Amniotic stem cell (primary cell): Measurements from ENCODE around the gene AKAP3.

Experiments used
- DNase-seq: peaks from one replicate; lab custom pipeline; 2025; lab: John Stamatoyannopoulos, UW

The AKAP3 gene

GRCh38 chr12:4648501-4649357 lies at the start of gene AKAP3, which contains the start of gene NDUFA9:
AKAP3 (minus strand) TSS chr12:4649051; CDS start chr12:4638196, 10,855 bp downstream.
NDUFA9 (plus strand) TSS chr12:4649114; CDS start chr12:4649127, 13 bp downstream.
- peak; percentile 57 for DNase-seq

- DNase-seq = no peak
Observed at GRCh38 chr12:4690760-4691159, 41.9 kb upstream of the AKAP3 start.

GRCh38 chr12:4685317-4685716 lies 36.5 kb upstream of the AKAP3 start:
- DNase-seq = no peak

DNA sequence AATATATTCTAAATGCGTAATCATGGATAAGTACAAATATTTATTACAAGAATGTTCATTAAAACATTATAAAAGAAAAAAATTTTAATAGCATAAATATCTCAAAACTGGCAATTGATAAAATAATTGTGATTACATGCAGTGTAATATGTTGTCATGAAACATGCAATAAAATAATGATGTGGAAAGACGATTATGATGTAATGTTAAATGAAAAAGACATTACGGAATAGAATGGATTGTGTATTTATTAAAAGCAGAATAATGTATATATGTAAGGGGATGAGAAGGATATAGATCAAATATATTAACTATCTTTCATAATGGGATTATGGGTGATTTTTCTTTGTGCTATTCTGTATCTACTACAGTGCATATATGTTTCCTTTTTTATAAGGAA lies 32.9 kb upstream of the AKAP3 start:
- DNase-seq = no peak

DNA sequence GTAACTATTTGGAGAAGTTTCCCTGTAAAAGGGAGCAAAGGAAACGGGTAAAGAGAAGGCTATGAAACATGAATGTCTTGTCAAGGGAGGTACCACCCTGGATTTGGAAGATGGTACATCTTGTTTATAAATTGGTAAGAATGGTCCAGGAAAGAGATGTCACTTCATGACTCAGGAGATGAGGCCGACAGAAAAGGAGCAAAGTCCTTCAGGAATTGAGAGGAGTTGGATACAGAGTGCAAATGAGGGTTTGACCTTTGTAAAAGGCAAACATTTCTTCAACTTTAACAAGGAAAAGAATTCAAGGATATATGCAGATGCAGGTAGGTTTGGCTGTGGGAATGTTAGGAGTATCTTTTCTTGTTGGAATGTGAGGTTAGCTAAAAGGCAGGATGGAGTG lies 30.9 kb upstream of the AKAP3 start:
- DNase-seq = no peak

DNA sequence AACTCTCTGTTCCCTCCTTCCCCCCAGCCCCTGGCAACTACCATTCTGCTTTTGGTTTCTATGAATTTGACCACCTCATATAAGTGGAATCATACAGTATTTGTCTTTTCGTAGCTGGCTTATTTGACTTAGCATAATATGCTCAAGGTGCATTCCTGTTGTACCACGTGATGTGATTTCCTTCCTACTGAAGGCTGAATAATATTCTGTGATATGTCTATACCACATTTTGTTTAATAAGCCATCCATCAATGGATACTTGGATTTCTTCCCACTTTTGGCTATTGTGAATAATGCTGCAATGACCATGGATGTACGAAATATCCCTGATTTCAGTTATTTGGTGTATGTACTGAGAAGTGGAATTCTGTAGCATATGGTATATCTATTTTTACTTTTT lies 16.4 kb upstream of the AKAP3 start:
- DNase-seq = no peak

DNA sequence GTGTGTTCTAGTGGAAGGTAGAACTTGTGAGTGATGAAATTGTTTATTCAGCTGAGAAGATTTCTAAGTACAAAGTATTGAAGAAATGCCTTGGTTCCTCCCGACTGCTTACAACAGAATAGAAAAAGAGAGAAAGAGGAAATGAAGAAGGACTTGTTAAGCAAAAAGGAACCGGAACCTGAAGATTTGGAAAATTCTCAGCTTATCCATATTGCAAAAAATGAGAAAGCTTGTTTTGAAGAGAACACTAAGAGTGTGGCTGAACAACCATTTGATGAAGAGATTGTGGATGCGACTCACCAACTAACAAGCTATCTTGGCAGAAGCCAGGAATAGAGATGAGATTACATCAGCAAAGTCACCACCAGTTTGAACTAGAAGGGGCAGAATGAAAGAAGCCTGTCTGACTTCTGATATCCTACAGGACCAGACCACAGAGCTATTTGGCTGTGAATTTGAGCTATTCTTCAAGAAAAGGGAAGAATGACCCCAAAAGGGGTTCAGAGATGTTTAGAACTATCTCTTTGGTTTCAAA lies 15.2 kb upstream of the AKAP3 start:
- peak; percentile 50 for DNase-seq

GRCh38 chr12:4653691-4654090 lies 4.8 kb upstream of the AKAP3 start:
- DNase-seq = no peak

GRCh38 chr12:4653257-4653656 lies 4.4 kb upstream of the AKAP3 start:
- DNase-seq = no peak

DNA sequence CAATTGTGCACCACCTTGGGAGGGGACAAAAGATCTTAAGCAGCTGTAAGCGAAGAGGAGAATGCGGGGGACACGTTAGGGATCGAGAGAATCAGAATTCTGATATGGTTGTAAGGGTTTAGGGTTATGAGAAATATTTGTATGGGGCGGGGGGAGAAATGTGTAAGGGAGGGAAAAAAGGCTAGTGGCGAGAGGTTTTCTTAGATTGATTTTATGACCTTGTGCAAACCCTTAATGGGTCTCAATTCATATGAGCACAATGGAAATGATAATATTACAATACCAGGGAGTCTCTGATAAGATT lies 459 bp upstream of the AKAP3 start:
- no peak for DNase-seq

DNA sequence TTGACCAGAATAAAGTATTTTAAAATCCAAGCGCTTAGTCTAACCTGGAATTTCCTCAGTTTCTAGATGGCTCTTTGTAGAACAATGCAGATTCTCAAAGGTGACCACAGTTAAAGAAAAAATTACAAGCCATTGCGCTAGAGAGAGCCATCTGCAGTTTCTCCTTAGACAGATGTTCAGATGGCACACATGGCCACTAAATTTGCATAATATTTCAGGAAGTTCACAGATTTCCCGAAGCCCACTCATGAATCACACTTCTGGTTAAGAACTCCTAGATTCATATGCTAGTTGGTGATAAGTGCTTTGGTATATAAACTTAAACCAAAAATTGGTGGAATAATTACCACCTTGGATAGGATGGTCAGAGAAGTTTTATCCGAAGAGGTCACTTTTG lies 749 bp downstream of the AKAP3 start:
- no peak for DNase-seq

DNA sequence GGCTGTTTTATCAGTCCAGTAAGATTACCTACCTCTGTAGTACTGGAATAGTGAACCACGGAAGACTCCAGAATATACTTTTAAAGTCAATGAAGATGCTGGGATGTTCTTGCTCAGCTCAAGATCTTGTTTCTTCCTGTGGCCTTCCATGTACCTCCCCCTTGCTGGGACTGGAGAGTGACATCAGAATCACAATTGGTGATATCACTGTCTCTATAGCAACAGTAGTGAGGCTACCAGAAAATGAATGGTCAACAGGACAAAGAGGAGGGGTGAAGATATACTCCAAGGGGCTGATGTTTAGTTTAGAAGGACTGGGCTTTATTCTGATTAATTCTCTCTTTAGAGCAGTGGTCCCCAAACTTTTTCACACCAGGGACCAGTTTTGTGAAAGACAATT lies 3.8 kb downstream of the AKAP3 start:
- no peak for DNase-seq

GRCh38 chr12:4643747-4644146 lies 5.1 kb downstream of the AKAP3 start:
- DNase-seq = no peak

DNA sequence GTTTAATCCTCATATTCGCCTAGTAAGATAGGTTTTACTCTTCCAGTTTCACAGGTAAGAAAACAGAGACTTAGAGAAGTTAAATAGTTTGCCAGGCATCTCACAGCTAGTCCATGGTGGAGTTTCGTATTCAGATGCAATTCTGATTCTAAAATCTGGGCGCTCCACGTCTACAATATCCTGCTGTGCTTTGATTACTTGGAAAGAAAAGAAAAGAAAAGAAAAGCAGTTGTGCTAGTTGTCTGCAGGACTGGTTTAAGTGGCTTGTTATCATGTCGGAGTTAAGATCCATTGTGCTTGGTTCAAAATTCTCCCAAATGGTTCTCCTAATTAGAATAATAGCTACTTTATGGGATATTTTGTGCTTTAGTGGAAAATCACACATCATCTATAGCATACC lies 18.6 kb downstream of the AKAP3 start:
- DNase-seq = no peak

GRCh38 chr12:4628406-4628805 lies 20.4 kb downstream of the AKAP3 start:
- DNase-seq = no peak

- DNase-seq = no peak
Observed at GRCh38 chr12:4626543-4626942, 22.3 kb downstream of the AKAP3 start.

DNA sequence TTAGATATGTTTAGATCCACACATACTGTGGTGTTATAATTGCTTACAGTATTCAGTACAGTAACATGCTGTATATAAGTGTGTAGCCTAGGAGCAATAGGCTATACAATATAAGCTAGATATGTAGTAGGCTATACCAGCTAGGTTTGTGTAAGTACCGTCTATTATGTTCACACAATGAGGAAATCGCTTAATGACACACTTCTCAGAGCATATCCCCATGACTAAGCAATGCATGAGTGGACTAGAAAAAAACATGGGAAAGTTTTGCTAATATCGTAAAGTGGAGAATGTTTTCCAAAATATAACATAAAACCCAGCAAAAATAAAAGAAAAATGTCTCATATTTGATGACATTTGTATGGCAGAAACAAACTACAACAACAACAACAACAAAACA lies 27.3 kb downstream of the AKAP3 start:
- no peak for DNase-seq

- no peak for DNase-seq
Observed at GRCh38 chr12:4615667-4616066, 33.2 kb downstream of the AKAP3 start.

- DNase-seq = no peak
Observed at GRCh38 chr12:4610481-4610880, 38.4 kb downstream of the AKAP3 start.

GRCh38 chr12:4609071-4609470 lies 39.8 kb downstream of the AKAP3 start:
- no peak for DNase-seq

DNA sequence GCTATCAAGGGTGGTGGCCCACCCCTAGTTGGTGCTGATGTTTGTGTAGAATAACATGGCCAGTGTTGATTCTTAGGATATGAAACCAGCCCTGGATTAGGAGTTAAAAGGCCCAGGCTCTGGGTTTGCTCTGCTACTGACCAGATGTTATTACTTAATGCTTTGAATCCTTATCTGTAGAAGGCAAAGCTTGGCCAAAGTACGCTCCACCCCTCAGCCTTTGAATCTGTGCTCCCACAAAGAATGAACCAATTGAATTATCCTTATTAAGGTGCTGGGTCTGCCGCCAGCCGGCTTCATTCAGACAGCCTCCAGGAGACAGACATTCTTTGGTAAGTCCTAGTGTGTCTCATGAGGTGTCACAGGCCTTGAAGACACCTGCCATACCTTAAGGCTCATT lies 41.8 kb downstream of the AKAP3 start:
- no peak for DNase-seq

GRCh38 chr12:4604684-4605193 lies 44.1 kb downstream of the AKAP3 start:
- DNase-seq = peak; percentile 74

DNA sequence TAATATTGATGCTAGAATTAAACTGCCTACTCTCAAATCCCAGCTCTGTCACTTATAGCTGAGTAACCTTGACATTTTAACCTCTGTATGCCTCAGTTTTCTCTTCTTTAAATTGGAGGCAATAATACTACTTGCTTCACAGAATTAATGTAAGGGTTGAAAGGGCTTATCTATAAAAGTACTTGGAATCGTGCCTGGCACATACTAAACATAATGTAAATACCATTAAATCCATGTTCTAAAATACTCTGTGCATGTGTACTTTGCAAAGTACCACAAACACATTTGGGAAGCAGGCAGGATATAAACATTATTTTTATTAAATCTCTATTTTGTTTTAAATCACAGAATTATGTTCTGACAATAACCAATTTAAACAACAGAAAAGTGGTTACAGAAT lies 44.9 kb downstream of the AKAP3 start:
- DNase-seq = no peak

- DNase-seq = no peak
Observed at GRCh38 chr12:4603421-4603820, 45.4 kb downstream of the AKAP3 start.
